HCT116 (cell line): ENCODE results near the gene ADAM23. TPM values are rescaled to one million over a fixed set of nuclear protein-coding genes. Genes with fewer than 3 reads are reported as not detected.

Source experiments
- ATAC-seq: fragments of 200-7000 bp; cut with Tn5 transposase; 2 replicates; pipeline ENCODE4 v1.9.1; 2020; ENCODE audit warnings: mild to moderate bottlenecking, moderate library complexity
- BruUV-seq: library from RNA; stranded (reverse); fragments of 400-500 nt; replicated peaks from 2 replicates; lab custom pipeline; 2021; lab: Mats Ljungman, UMichigan
- CTCF ChIA-PET: fragments of 300-600 bp; sonication (Branson Sonifier 250); formaldehyde crosslinking; loops from one replicate; lab custom pipeline; 2021; ENCODE audit warnings: antibody characterized with exemption; lab: Charles Lee
- POLR2A ChIA-PET: fragments of 300-600, 350-600 bp; sonication (Branson Sonifier 250); formaldehyde crosslinking; loops from one replicate; lab custom pipeline; 2021; ENCODE audit warnings: antibody characterized with exemption; lab: Charles Lee
- RAD21 ChIA-PET, 2 experiments: fragments of 300-600 bp; sonication (Branson Sonifier 250); formaldehyde crosslinking; loops; one replicate each; lab custom pipeline; 2023; ENCODE audit warnings: low total read pairs in 2 of 2; ENCODE audit not compliant: uncharacterized antibody in 2 of 2, unreplicated experiment in 2 of 2, low non-redundant PET in 1 of 2; lab: Charles Lee
- DNase-seq: peaks from one replicate; pipeline ENCODE4 v3.0.0-alpha.2; 2010; ENCODE audit warnings: low read depth, low spot score
- H2AFZ ChIP-seq: fragments of 200-600 bp; shearing (Covaris generic), sonication (generic); 2 replicates; pipeline ENCODE4 v1.6.1; 2017; ENCODE audit warnings: low read depth, mixed run types, mixed read lengths, antibody characterized with exemption, low read length; ENCODE audit not compliant: poor library complexity, severe bottlenecking
- H3K27ac ChIP-seq: 2 replicates; pipeline ENCODE4 v1.5.1; 2012; ENCODE audit warnings: low read depth, low read length
- H3K27me3 ChIP-seq: fragments of 200-600 bp; sonication (generic); 2 replicates; pipeline ENCODE4 v1.6.1; 2016; ENCODE audit warnings: mixed run types, low read length, mixed read lengths; ENCODE audit not compliant: insufficient read depth
- H3K36me3 ChIP-seq, 2 experiments: fragments of 200-500 bp in 1 of 2; fragments of 200-600 bp in 1 of 2; sonication (Bioruptor generic) in 1 of 2; sonication (generic) in 1 of 2; 2 replicates each; pipeline versions ENCODE4 v1.5.1 to v1.6.1; 2014 to 2016; ENCODE audit warnings: low read length in 2 of 2, inconsistent platforms in 1 of 2, mixed read lengths in 1 of 2, mixed run types in 1 of 2; ENCODE audit not compliant: insufficient read depth in 2 of 2, control insufficient read depth in 1 of 2
- H3K4me1 ChIP-seq, 2 experiments: fragments of 200-600 bp in 1 of 2; sonication (generic) in 1 of 2; 2 replicates each; pipeline versions ENCODE4 v1.5.1 to v1.6.1; 2012 to 2017; ENCODE audit warnings: low read length in 2 of 2, inconsistent platforms in 1 of 2, mild to moderate bottlenecking in 1 of 2, mixed read lengths in 1 of 2, mixed run types in 1 of 2, moderate library complexity in 1 of 2; ENCODE audit not compliant: insufficient read depth in 2 of 2, control insufficient read depth in 1 of 2
- H3K4me2 ChIP-seq: fragments of 200-600 bp; sonication (generic); 2 replicates; pipeline ENCODE4 v1.6.1; 2017; ENCODE audit warnings: mixed run types, low read length, mixed read lengths
- H3K4me3 ChIP-seq, 2 experiments: fragments of 200-600 bp in 1 of 2; sonication (generic) in 1 of 2; replicated peaks in 1 of 2; 2 replicates each; pipeline ENCODE4 v1.5.1; 2011 to 2016; ENCODE audit warnings: low read length in 2 of 2, control low read depth in 1 of 2, low read depth in 1 of 2, mild to moderate bottlenecking in 1 of 2, mixed read lengths in 1 of 2, mixed run types in 1 of 2
- H3K79me2 ChIP-seq: fragments of 200-600 bp; sonication (generic); 2 replicates; pipeline ENCODE4 v1.6.1; 2017; ENCODE audit warnings: mild to moderate bottlenecking, mixed run types, low read length, moderate library complexity, mixed read lengths; ENCODE audit not compliant: insufficient read depth
- H3K9ac ChIP-seq: fragments of 200-600 bp; sonication (generic); 2 replicates; pipeline ENCODE4 v1.6.1; 2016; ENCODE audit warnings: low read length, mixed read lengths
- H3K9me2 ChIP-seq: fragments of 200-600 bp; sonication (generic), shearing (Covaris generic); 2 replicates; pipeline ENCODE4 v1.6.1; 2017; ENCODE audit warnings: mixed run types, mild to moderate bottlenecking, moderate library complexity; ENCODE audit not compliant: insufficient read depth
- H3K9me3 ChIP-seq, 2 experiments: fragments of 200-500 bp in 1 of 2; fragments of 200-600 bp in 1 of 2; sonication (Bioruptor generic) in 1 of 2; sonication (generic) in 1 of 2; 2 replicates each; pipeline ENCODE4 v1.6.1; 2014 to 2017; ENCODE audit warnings: low read length in 2 of 2, mixed read lengths in 2 of 2, inconsistent platforms in 1 of 2, low read depth in 1 of 2, mild to moderate bottlenecking in 1 of 2, mixed run types in 1 of 2, moderate library complexity in 1 of 2; ENCODE audit not compliant: control insufficient read depth in 1 of 2, insufficient read depth in 1 of 2
- H4K20me1 ChIP-seq: fragments of 200-600 bp; sonication (generic), shearing (Covaris generic); 2 replicates; pipeline ENCODE4 v1.6.1; 2017; ENCODE audit warnings: mixed run types, mild to moderate bottlenecking, moderate library complexity; ENCODE audit not compliant: insufficient read depth
- CEBPB ChIP-seq: IDR thresholded peaks from 2 replicates; pipeline ENCODE4 v1.6.1; 2012; ENCODE audit warnings: low read depth
- EZH2phosphoT487 ChIP-seq: fragments of 200-600 bp; IDR thresholded peaks from 2 replicates; pipeline ENCODE4 v1.6.1; 2018; ENCODE audit warnings: antibody characterized with exemption, borderline replicate concordance
- SRF ChIP-seq: IDR thresholded peaks from 2 replicates; pipeline ENCODE4 v1.6.1; 2012; ENCODE audit warnings: low read depth
- intact Hi-C: fragments of 100-400 bp; cut with micrococcal nuclease; formaldehyde crosslinking; loops from 2 replicates; pipeline ENCODE4 v1.10.0; 2022
- total RNA-seq: library from RNA; stranded (reverse); gene quantifications from one replicate; pipeline ENCODE4 v1.2.1, GENCODE V29; 2021; ENCODE audit not compliant: unreplicated experiment
- TF ChIP-seq, protein P1 (sequence below): IDR thresholded peaks from 2 replicates; pipeline ENCODE4 v1.6.1; 2011; ENCODE audit warnings: mild to moderate bottlenecking, low read length, moderate library complexity; ENCODE audit not compliant: insufficient replicate concordance; ENCODE audit errors: extremely low read depth
- TF ChIP-seq, protein P2 (sequence below), 3 experiments: fragments of 200-600 bp in 1 of 3; sonication (generic) in 1 of 3; IDR thresholded peaks in 2 of 3; conservative IDR thresholded peaks in 1 of 3; 2 replicates each; pipeline ENCODE4 v1.5.1; 2012 to 2017; ENCODE audit warnings: low read depth in 2 of 3, low read length in 2 of 3, antibody characterized with exemption in 1 of 3, borderline replicate concordance in 1 of 3, control low read depth in 1 of 3, mild to moderate bottlenecking in 1 of 3, mixed read lengths in 1 of 3, mixed run types in 1 of 3, moderate library complexity in 1 of 3; ENCODE audit not compliant: insufficient read depth in 1 of 3
- TF ChIP-seq, protein P3 (sequence below): IDR thresholded peaks from 2 replicates; pipeline ENCODE4 v1.6.1; 2012

ADAM23 gene
- total RNA-seq, 1 experiment from 2014 or later: 0.10 TPM

DNA sequence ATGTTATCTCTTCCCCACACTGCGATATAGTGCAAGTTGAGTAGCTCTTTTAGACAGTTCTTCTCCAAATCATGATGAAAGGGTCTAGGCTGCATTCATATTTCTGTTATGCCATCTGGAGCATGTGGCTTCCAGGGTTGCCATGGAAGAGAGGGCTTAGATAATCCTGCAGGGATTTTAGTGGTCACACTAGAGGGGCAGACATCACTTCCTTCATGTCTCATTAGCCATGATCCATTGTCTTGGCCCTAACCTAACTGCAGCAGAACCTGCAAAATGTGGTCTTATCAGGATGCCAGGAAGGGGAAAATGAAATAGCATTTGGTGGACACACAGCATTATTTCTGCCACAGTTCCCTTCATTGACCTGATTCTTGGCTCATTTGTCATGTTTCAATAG, 83.1 kb downstream of the ADAM23 start:
- Histone ChIP-seq H3K79me2 (no peaks in the 10 kb centered on the region), H3K9ac (no peak overlapping the region), H4K20me1 (no peaks in the 10 kb centered on the region), H3K27me3 (no peaks in the 10 kb centered on the region), H3K4me1 (no peaks in the 10 kb centered on the region), H3K9me3 (no peaks in the 10 kb centered on the region), H3K27ac (no peak overlapping the region), H3K4me3 (no peak overlapping the region), H2AFZ (no peak overlapping the region), H3K36me3 (no peaks in the 10 kb centered on the region), H3K4me2 (no peak overlapping the region), H3K9me2 (no peaks in the 10 kb centered on the region)
- ATAC-seq: no peak
- TF ChIP-seq, protein P1, sequence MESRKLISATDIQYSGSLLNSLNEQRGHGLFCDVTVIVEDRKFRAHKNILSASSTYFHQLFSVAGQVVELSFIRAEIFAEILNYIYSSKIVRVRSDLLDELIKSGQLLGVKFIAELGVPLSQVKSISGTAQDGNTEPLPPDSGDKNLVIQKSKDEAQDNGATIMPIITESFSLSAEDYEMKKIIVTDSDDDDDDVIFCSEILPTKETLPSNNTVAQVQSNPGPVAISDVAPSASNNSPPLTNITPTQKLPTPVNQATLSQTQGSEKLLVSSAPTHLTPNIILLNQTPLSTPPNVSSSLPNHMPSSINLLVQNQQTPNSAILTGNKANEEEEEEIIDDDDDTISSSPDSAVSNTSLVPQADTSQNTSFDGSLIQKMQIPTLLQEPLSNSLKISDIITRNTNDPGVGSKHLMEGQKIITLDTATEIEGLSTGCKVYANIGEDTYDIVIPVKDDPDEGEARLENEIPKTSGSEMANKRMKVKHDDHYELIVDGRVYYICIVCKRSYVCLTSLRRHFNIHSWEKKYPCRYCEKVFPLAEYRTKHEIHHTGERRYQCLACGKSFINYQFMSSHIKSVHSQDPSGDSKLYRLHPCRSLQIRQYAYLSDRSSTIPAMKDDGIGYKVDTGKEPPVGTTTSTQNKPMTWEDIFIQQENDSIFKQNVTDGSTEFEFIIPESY: no peak
- TF ChIP-seq, protein P2, sequence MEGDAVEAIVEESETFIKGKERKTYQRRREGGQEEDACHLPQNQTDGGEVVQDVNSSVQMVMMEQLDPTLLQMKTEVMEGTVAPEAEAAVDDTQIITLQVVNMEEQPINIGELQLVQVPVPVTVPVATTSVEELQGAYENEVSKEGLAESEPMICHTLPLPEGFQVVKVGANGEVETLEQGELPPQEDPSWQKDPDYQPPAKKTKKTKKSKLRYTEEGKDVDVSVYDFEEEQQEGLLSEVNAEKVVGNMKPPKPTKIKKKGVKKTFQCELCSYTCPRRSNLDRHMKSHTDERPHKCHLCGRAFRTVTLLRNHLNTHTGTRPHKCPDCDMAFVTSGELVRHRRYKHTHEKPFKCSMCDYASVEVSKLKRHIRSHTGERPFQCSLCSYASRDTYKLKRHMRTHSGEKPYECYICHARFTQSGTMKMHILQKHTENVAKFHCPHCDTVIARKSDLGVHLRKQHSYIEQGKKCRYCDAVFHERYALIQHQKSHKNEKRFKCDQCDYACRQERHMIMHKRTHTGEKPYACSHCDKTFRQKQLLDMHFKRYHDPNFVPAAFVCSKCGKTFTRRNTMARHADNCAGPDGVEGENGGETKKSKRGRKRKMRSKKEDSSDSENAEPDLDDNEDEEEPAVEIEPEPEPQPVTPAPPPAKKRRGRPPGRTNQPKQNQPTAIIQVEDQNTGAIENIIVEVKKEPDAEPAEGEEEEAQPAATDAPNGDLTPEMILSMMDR (IDR thresholded peaks at IDR 0.05 in 2 of 3, conservative IDR thresholded peaks at IDR 0.05 in 1 of 3; ENCODE audit: borderline replicate concordance in 1 of 3, insufficient read depth in 1 of 3, low read depth in 2 of 3, low read length in 2 of 3): no peak
- TF ChIP-seq SRF: no peak
- TF ChIP-seq, protein P3, sequence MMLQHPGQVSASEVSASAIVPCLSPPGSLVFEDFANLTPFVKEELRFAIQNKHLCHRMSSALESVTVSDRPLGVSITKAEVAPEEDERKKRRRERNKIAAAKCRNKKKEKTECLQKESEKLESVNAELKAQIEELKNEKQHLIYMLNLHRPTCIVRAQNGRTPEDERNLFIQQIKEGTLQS: no peak
- TF ChIP-seq EZH2phosphoT487: no peak
- no peak for TF ChIP-seq CEBPB
- no TSS peak for BruUV-seq
- intact Hi-C loops: no loop called here
- ChIA-PET POLR2A (no interaction called here), RAD21 (no interaction called here), CTCF (no interaction called here)
- no peak for DNase-seq
